ENCODE data around the gene C4orf50.

Gene C4orf50

GRCh38 chr4:5878359-5878758, 139.9 kb downstream of the C4orf50 start (continued):
- no peak for TF ChIP-seq PATZ1 (CRISPR knock-in tag; IDR thresholded peaks at IDR 0.05; ENCODE audit: borderline replicate concordance)
- TF ChIP-seq ARNTL (CRISPR knock-in tag; IDR thresholded peaks at IDR 0.05; ENCODE audit: borderline replicate concordance, low read depth) = no peak
- TF ChIP-seq OSR1 (CRISPR knock-in tag; IDR thresholded peaks at IDR 0.05) = no peak
- TF ChIP-seq ZFP30 (CRISPR knock-in tag; IDR thresholded peaks at IDR 0.05) = no peak
- no peak for TF ChIP-seq BACH2 (CRISPR knock-in tag; IDR thresholded peaks at IDR 0.05; ENCODE audit: borderline replicate concordance)
- no peak for TF ChIP-seq ESRRG (CRISPR knock-in tag; IDR thresholded peaks at IDR 0.05)
- TF ChIP-seq TOX (CRISPR knock-in tag; IDR thresholded peaks at IDR 0.05; ENCODE audit: borderline replicate concordance) = no peak
- no peak for TF ChIP-seq PPARA (CRISPR knock-in tag; IDR thresholded peaks at IDR 0.05; ENCODE audit: borderline replicate concordance)
- TF ChIP-seq TCF4 (CRISPR knock-in tag; IDR thresholded peaks at IDR 0.05; ENCODE audit: borderline replicate concordance) = no peak
- no peak for TF ChIP-seq ZFP3 (CRISPR knock-in tag; IDR thresholded peaks at IDR 0.05)
- TF ChIP-seq TSHZ2 (CRISPR knock-in tag; IDR thresholded peaks at IDR 0.05) = no peak

- no peak for TF ChIP-seq TOX (CRISPR knock-in tag; IDR thresholded peaks at IDR 0.05; ENCODE audit: borderline replicate concordance)
- TF ChIP-seq ESRRG (CRISPR knock-in tag; IDR thresholded peaks at IDR 0.05) = no peak
- TF ChIP-seq OSR1 (CRISPR knock-in tag; IDR thresholded peaks at IDR 0.05) = no peak
- no peak for TF ChIP-seq PATZ1 (CRISPR knock-in tag; IDR thresholded peaks at IDR 0.05; ENCODE audit: borderline replicate concordance)
- TF ChIP-seq GLIS3 (CRISPR knock-in tag; IDR thresholded peaks at IDR 0.05) = no peak
- TF ChIP-seq ZFP3 (CRISPR knock-in tag; IDR thresholded peaks at IDR 0.05) = no peak
- TF ChIP-seq BACH2 (CRISPR knock-in tag; IDR thresholded peaks at IDR 0.05; ENCODE audit: borderline replicate concordance) = no peak
- TF ChIP-seq SNAI2 (CRISPR knock-in tag; IDR thresholded peaks at IDR 0.05) = no peak
- no peak for TF ChIP-seq CSRNP3 (CRISPR knock-in tag; IDR thresholded peaks at IDR 0.05)
- TF ChIP-seq ZFP30 (CRISPR knock-in tag; IDR thresholded peaks at IDR 0.05) = no peak
- no peak for ATAC-seq
Observed at GRCh38 chr4:5877392-5877791, 140.8 kb downstream of the C4orf50 start.

GRCh38 chr4:5874811-5875449, 143.3 kb downstream of the C4orf50 start:
- no peak for ATAC-seq
- TF ChIP-seq PATZ1 (CRISPR knock-in tag; IDR thresholded peaks at IDR 0.05; ENCODE audit: borderline replicate concordance) = no peak
- no peak for TF ChIP-seq ZNF70 (CRISPR knock-in tag; IDR thresholded peaks at IDR 0.05)
- no peak for TF ChIP-seq ZC3H10 (CRISPR knock-in tag; IDR thresholded peaks at IDR 0.05)
- TF ChIP-seq CSRNP3 (CRISPR knock-in tag; IDR thresholded peaks at IDR 0.05) = no peak
- TF ChIP-seq TOX (CRISPR knock-in tag; IDR thresholded peaks at IDR 0.05; ENCODE audit: borderline replicate concordance) = no peak
- no peak for TF ChIP-seq OSR1 (CRISPR knock-in tag; IDR thresholded peaks at IDR 0.05)

All from SK-N-SH treated with all-trans-retinoic acid at 6 μM for 48 hours (cell line).